GM12874 (cell line): ENCODE results near the gene CPEB1.

Experiments
- CTCF ChIP-seq: IDR thresholded peaks from 2 replicates; pipeline ENCODE4 v1.5.1; 2011; ENCODE audit warnings: low read depth, mild to moderate bottlenecking, control low read depth, low read length, moderate library complexity; ENCODE audit not compliant: insufficient read depth

The CPEB1 gene

GRCh38 chr15:82602195-82602594, 45.0 kb downstream of the CPEB1 start:
- TF ChIP-seq CTCF = no peak

- no peak for TF ChIP-seq CTCF
These were observed 47.3 kb downstream of the CPEB1 start for GRCh38 chr15:82599862-82600261.

GRCh38 chr15:82597815-82598214, 49.3 kb downstream of the CPEB1 start:
- no peak for TF ChIP-seq CTCF

GRCh38 chr15:82595766-82596165, 51.4 kb downstream of the CPEB1 start:
- TF ChIP-seq CTCF = no peak

GRCh38 chr15:82595203-82595602, 52.0 kb downstream of the CPEB1 start:
- TF ChIP-seq CTCF = no peak

GRCh38 chr15:82587805-82588204, 59.4 kb downstream of the CPEB1 start:
- TF ChIP-seq CTCF = no peak

- TF ChIP-seq CTCF = no peak
These were observed 62.1 kb downstream of the CPEB1 start for GRCh38 chr15:82585072-82585471.

GRCh38 chr15:82580713-82581112, 66.5 kb downstream of the CPEB1 start:
- no peak for TF ChIP-seq CTCF
